T1000 (cell line): ENCODE results near the gene ZNF580.

ENCODE experiments used
- DNase-seq: peaks from one replicate; lab custom pipeline; 2025; ENCODE audit warnings: mixed read lengths; lab: John Stamatoyannopoulos, UW

Gene ZNF580

GRCh38 chr19:55624109-55625003, 16.4 kb upstream of the ZNF580 start, which contains the start of gene ZNF784:
Gene ZNF784, minus strand, starts transcription at chr19:55624566. Its CDS starts 5 bp downstream, at chr19:55624561.
- DNase-seq = peak; percentile 92

GRCh38 chr19:55625004-55625326, 15.8 kb upstream of the ZNF580 start:
- no peak for DNase-seq

GRCh38 chr19:55626350-55626749, 14.5 kb upstream of the ZNF580 start:
- DNase-seq = no peak

GRCh38 chr19:55632463-55632834, 8.4 kb upstream of the ZNF580 start:
- DNase-seq = peak; percentile 71

DNA sequence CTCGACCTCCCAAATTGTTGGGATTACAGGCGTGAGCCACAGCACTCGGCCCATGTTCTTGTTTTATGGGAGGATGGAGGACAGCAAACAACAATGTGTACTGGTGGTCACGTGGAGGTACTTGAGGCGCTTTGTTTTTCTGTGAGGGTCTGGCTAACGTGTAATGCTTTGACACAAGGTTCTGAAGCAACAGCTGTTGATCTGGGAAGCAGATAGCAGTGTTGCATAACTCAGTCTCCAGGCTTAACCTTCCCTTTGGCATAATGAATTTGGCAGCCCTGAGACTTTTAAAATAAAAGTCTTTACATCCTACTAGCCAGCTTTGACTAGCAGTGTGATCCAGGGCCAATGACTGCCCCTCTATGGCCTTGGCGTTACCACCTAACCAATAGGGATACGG, 6.9 kb upstream of the ZNF580 start:
- no peak for DNase-seq

DNA sequence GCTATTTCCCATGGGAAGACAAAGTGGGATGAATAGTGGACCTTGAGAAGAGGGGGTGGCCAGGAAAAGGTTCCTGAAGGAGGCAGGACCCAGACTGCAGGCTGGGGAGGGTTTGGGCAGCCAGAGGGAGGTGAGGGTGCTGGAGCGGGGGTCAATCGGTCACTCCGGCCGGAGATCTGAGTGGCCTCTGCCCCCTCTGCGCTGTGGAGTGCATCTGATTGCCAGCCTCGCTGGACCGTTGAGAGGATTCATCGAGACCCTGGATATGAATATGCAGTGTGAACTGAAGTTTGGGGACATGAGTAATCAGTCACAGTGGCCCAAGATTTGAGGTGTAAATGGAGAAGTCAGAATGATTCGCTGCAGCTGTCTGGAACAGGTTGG, 5.5 kb upstream of the ZNF580 start:
- DNase-seq = no peak

DNA sequence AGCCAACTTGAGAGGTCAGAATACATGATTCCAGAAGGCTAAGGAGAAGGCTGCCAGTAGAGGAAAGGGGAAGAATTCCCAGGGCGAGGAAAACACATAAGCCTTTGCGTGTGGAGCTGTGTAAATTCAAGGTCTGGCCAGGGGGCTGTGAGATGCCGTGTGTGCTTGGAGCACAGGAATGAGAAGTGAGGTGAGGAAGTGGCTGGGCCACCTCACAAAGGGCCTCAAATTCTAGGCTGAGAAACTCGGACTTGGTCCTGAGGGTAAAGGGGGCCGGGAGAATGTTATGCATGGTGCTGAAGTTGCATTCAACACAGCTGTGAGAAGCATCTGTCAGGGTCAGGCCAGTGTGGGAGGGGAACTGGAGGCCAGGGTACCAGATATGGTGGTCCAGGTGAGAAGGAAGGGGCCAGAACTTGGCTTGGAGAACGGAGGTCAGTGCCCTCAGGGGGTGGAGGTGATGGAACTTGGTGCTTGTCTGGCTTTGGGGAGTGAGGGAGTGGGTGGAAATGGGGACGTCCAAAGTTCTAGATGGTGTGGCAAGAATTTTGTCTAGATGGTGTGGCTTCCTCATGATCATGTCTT, 4.9 kb upstream of the ZNF580 start:
- no peak for DNase-seq

- no peak for DNase-seq
Observed at GRCh38 chr19:55636723-55637122, 4.1 kb upstream of the ZNF580 start.

GRCh38 chr19:55637534-55637933, 3.3 kb upstream of the ZNF580 start:
- DNase-seq = no peak

GRCh38 chr19:55638864-55639359, 1.9 kb upstream of the ZNF580 start:
- peak; percentile 6 for DNase-seq

GRCh38 chr19:55640043-55640576, 692 bp upstream of the ZNF580 start:
- no peak for DNase-seq

DNA sequence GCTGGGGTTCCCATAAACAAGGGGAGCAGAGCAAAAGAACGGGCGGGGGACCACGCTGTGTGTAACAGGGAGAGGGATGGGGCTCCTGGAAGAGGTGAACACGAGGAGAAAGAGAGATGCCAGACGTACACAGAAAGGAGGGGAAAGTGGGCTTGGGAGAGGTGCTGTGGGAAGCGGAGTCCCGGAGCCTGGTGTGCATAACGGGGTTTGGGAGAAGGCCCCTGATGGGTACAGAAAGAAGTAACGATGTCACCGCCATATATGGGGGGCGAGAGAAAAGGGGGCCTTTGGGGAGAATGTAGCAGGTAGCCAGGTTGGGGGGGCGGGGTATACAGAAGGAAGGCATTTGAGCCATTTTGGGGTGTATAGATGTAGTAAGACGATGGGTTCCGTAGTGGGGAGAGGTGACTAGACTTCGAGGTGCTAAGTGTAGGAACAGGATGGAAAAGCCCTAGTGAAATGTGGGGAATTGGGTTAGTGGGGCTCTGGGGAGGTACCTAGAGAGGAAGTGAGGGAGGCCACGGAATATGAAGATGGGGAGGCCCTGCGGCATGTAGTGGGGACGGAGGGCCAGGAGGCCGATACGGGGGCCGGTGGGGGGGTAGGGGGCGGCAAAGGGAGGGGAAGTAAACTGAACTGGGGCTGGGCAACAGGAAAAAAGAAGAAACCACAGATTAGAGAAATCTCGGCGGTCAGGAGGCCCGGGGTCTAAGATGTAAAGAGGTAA, 787 bp downstream of the ZNF580 start:
- no peak for DNase-seq

GRCh38 chr19:55642153-55643002, 1.6 kb downstream of the ZNF580 start:
- no peak for DNase-seq

GRCh38 chr19:55643003-55643886, 2.4 kb downstream of the ZNF580 start, which contains the start of gene ZNF581:
Gene ZNF581, plus strand, starts transcription at chr19:55643649. Its CDS starts 923 bp downstream, at chr19:55644572.
- DNase-seq = peak; percentile 40

DNA sequence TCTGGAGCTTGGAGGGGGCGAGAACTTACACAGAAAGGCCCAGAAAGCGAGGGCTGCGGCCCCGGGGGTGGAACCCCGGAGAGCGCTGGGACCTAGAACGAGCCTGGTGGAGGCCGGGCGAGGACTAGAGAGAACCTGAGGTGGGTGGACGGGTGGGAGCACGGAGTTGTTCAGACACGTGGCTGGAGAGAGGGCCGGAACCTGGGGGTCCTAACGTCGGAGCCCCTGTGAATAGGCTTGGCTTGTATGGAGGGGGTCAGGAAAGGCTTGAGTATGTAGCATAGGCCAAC, 3.0 kb downstream of the ZNF580 start:
- no peak for DNase-seq

DNA sequence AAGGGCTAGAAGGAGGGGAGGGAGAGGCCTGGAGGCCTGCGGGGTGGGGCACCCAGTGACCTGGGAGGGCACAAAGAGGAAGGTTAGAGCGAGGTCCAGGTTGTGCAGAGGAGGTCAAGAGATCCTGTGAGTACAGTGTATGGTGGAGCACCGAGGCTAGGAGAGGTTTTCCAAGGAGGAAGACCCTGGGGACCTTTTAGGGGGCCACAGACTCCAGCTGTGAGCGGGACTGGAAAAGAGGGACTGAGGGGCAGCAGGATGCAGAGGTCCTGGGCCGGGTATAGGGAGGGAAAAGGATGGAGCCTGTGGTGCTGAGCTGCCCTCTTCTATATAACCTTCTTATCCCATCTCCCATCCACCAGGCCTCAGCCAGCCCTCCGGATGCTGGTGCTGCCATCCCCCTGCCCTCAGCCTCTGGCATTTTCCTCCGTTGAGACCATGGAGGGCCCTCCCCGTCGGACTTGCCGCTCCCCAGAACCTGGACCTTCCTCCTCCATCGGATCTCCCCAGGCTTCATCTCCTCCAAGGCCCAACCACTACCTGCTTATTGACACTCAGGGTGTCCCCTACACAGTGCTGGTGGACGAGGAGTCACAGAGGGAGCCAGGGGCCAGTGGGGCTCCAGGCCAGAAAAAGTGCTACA, 3.5 kb downstream of the ZNF580 start:
- no peak for DNase-seq

- no peak for DNase-seq
Observed at GRCh38 chr19:55644842-55645511, 4.2 kb downstream of the ZNF580 start.

GRCh38 chr19:55645512-55645881, 4.7 kb downstream of the ZNF580 start:
- DNase-seq = no peak

DNA sequence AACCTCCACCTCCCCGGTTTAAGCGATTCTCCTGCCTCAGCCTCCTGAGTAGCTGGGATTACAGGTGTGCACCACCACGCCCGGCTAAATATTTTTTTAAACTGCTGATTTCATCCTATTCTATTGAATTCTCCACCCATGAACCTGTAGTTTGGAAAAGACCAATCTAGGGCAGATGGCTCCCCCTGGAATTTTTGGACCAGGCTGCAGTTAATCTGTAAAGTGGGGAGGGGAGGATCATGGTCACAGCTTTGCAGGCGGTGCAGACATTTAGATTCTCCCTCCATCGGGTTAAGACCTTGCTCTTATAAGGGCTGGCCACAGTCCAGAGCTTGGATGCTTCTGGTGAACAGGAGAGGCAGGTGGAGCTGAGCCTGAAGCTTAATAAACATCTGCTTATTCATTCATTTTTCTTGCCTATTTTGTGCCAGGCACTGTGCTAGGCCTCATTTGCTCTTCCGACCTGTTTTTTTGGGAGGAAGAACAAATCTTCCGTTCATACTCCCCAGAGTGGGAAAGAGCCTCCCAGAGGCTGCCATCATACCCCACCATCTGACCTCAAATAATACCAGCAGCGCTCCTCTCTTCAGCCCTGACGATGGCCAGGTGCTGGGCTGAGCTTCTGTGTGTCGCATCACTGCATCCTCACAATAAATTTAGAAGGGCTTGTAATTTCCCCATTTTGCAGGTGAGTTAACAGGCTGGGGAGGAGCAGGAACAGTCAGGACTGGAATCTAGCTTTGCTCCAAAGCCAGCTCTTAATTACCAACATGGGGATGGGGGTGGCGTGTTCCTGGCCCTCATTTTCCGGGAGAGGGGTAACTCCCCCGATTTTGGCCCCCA, 6.3 kb downstream of the ZNF580 start:
- no peak for DNase-seq
